ENCODE measurements around the gene HAVCR2.

Gene HAVCR2

DNA sequence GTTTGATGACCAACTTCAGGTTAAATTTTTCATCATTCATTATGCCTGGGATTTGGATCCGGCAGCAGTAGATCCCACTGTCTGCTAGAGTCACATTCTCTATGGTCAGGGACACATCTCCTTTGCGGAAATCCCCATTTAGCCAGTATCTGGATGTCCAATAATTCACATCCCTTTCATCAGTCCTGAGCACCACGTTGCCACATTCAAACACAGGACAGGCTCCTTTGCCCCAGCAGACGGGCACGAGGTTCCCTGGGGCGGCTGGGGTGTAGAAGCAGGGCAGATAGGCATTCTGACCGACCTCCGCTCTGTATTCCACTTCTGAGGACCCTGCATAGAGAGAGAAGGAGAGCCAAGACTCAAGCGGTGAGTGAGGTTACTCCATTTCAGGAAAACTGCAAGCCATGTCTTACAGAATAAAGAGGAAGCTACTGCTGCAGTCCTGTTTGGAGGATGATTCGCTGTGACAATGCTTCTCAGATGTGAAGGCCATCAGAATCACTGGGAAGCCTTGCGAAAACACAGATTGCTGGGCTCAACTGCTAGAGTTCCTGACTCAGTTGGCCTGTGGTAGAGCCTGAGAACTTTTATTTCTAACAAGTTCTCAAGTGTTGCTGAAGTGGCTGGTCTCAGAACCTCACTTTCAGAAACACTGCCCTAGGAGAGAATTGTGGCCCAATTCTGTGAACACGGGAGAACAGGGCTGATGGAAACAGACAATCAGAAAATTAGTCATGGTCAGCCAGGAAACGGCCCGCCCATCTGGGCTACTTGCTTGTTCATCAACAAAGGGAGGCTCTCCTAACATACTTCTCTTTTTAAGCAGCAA is 2.0 kb downstream of the HAVCR2 start:
- in situ Hi-C loops (cut with HindIII; ENCODE audit: low sequenced_read_pairs): no loop called here
- no peak overlapping the region for H3K4me3 ChIP-seq (ENCODE audit: low read depth, low read length)
- no peak for DNase-seq (ENCODE audit: low read depth, low spot score)
- TF ChIP-seq, protein P1, sequence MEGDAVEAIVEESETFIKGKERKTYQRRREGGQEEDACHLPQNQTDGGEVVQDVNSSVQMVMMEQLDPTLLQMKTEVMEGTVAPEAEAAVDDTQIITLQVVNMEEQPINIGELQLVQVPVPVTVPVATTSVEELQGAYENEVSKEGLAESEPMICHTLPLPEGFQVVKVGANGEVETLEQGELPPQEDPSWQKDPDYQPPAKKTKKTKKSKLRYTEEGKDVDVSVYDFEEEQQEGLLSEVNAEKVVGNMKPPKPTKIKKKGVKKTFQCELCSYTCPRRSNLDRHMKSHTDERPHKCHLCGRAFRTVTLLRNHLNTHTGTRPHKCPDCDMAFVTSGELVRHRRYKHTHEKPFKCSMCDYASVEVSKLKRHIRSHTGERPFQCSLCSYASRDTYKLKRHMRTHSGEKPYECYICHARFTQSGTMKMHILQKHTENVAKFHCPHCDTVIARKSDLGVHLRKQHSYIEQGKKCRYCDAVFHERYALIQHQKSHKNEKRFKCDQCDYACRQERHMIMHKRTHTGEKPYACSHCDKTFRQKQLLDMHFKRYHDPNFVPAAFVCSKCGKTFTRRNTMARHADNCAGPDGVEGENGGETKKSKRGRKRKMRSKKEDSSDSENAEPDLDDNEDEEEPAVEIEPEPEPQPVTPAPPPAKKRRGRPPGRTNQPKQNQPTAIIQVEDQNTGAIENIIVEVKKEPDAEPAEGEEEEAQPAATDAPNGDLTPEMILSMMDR (IDR thresholded peaks at IDR 0.05; ENCODE audit: low read depth, low read length): no peak

DNA sequence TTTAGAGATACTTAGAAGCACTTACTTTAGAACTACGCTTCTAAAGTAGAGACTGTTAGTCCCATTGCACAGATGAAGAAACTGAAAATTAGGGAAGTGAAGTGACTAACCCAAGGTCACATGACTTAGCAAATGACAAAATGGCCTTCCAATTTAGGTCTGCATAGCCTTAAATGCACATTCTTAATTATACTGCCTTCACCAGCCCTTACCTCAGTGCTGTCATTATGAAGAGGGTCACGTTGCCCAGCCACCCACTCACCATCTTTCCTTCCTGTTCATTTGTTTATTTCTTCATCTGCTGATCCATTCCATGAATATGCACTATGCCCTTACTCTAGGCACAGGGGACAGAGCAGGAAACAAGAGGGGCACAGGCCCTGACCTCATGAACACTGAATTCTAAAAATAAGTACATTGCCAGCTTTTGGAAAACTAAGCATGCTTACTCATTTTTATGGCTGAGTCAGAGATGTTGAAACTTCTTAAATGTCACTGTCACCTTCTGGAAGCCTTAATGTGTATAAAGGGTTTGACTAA is 8.6 kb downstream of the HAVCR2 start:
- H3K4me3 ChIP-seq (ENCODE audit: low read depth, low read length): no peak overlapping the region
- TF ChIP-seq, protein P1 (IDR thresholded peaks at IDR 0.05; ENCODE audit: low read depth, low read length): no peak
- in situ Hi-C loops (cut with HindIII; ENCODE audit: low sequenced_read_pairs): no loop called here
- DNase-seq (ENCODE audit: low read depth, low spot score): peak; percentile 3

DNA sequence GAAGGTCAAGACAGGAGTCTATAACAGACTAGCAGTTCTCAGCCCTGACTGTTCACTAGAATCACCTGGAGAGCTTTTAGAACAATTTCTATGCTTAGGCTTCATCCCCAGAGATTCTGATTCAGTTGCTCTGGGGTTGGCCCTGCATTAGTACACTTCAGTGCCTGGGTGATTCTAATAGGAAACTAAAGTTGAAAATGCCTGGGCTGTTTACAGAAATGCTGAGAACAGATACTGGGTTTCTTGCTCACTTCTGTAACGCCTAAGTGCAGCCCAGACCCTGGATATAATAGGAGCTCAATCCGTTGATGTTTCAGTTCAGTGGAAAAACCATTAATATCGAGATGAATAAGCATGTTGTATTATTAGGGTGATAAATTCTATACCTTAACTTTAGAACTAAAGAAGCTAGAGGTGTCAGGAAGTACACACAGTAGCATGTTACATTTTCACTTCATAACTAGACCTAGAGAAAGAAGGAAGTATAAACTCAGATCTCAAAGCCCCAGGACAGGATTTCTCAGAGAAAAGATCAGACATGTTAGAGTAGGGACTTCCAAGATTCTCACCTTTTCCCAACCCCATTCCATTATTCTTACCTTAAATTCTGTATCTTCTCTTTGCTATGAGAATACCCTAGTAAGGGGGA is 20.4 kb downstream of the HAVCR2 start:
- no peak overlapping the region for H3K4me3 ChIP-seq (ENCODE audit: low read depth, low read length)
- DNase-seq (ENCODE audit: low read depth, low spot score): no peak
- in situ Hi-C loops (cut with HindIII; ENCODE audit: low sequenced_read_pairs): no loop called here
- TF ChIP-seq, protein P1 (IDR thresholded peaks at IDR 0.05; ENCODE audit: low read depth, low read length): no peak

DNA sequence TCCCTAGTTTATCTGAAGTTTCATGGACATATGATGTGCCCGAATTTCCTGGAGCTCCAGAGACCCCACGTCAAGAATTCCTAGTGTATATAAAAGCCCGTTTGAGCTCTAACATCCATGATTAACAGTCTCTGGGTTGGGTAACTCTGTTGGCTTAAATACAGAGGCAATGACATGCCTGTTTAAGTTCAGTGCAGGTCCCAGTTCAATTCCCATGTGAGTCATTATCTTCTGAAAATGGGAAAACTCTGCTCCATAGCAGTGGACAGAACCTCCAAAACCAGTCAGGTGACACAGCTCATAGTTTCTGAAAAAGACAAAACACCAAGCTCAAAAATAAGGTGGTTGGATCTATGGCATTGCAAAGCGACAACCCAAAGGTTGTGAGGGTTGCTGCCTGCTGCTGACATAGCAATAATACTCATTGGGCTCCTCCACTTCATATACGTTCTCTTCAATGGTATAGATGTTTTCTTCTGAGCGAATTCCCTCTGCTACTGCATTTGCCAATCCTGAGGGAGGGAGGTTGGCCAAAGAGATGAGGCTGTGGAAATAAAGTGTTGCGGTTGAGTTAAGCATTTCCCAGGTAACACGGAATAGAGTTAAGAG is 22.0 kb downstream of the HAVCR2 start:
- DNase-seq (ENCODE audit: low read depth, low spot score): no peak
- H3K4me3 ChIP-seq (ENCODE audit: low read depth, low read length): no peak overlapping the region
- in situ Hi-C loops (cut with HindIII; ENCODE audit: low sequenced_read_pairs): no loop called here
- TF ChIP-seq, protein P1 (IDR thresholded peaks at IDR 0.05; ENCODE audit: low read depth, low read length): no peak

DNA sequence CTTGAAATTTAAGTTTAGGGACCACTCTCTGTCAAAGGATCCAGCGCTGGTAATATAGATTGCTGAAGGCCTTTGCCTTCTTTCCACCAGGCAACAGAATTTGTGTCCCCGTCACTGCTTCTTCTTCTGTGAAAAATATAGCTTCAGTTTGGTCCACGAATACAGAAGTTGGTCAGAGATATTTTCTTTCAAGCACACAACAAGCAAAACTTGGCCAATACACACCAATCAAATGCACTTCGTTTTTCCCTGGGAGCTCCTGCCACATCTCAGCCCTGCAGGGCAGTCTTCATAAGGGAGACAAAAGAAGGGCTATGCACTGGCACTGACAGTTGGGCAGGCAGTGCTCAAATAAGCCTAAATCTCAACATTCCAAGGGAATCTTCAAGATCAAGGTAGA is 22.9 kb downstream of the HAVCR2 start:
- in situ Hi-C loops (cut with HindIII; ENCODE audit: low sequenced_read_pairs): no loop called here
- no peak overlapping the region for H3K4me3 ChIP-seq (ENCODE audit: low read depth, low read length)
- TF ChIP-seq, protein P1 (IDR thresholded peaks at IDR 0.05; ENCODE audit: low read depth, low read length): no peak
- no peak for DNase-seq (ENCODE audit: low read depth, low spot score)

DNA sequence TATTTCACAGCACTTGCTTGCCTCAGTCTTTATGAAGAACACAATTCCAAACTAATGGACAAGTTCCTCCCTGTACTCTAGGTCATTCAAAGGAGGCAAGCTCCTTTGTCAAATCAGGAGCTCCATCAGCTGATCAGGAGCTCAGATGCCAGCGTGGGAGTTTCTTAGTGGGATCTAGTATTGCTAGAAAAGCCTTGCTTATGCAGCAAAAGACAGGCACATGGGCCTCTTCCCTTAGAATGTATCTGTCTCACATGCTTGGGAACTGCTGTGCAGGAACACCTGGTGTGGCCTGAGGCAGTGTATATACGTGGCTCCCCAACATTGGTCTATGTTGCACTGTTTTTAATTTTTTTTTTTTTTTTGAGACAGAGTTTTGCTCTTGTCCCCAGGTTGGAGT is 28.6 kb downstream of the HAVCR2 start:
- no peak for DNase-seq (ENCODE audit: low read depth, low spot score)
- TF ChIP-seq, protein P1 (IDR thresholded peaks at IDR 0.05; ENCODE audit: low read depth, low read length): no peak
- in situ Hi-C loops (cut with HindIII; ENCODE audit: low sequenced_read_pairs): no loop called here
- H3K4me3 ChIP-seq (ENCODE audit: low read depth, low read length): no peak overlapping the region

Data from astrocyte of the spinal cord (primary cell).